ENCODE data around the gene SLC25A6.
"Not testable (repeated sequence)": the region's sequence is repeated elsewhere in the genome, so short reads cannot be mapped to it uniquely, and the experiment has no call there.

The SLC25A6 gene

GRCh38 chrX:1391707-1392375, at the start of gene SLC25A6:
Gene SLC25A6 (minus strand): TSS chrX:1392113. CDS start chrX:1392009, 104 bp downstream.
- peak; percentile 99 for DNase-seq (ENCODE audit: low read depth)

- no peak for DNase-seq (ENCODE audit: low read depth)
Measured at GRCh38 chrX:1440506-1440905, 48.6 kb upstream of the SLC25A6 start.

DNA sequence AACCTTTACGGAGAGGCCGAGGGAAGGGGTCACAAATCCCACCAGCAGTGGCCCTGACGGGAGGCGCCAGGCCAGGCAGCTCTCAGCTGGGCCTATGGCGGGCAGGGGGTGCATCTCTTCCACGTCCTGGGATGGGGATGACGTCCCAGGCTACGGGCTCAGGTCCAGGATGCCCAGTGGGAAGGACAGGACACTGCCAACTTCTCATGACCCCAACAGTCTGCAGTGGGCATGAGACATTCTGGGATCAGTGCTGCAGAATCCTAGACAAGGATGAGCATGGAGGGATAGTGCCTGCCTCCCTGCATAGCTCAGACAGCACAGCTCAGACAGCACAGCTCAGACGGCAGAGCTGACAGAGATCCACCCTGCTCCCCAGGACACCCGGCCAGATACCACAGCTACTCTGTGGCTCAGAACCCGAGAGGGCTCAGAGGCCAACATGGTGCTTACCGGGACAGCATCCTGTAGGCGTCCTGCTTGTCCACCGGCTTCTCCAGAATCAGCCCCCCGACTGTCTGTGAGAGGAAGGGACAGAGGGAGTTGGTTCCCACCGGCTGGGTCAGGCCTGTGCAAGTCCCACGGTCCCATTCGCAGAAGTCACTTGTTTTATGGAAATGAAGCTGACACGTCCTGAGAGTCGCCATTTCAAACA, 43.5 kb upstream of the SLC25A6 start:
- DNase-seq (ENCODE audit: low read depth) = no peak

- DNase-seq (ENCODE audit: low read depth) = no peak
Measured at GRCh38 chrX:1434871-1435240, 42.9 kb upstream of the SLC25A6 start.

DNA sequence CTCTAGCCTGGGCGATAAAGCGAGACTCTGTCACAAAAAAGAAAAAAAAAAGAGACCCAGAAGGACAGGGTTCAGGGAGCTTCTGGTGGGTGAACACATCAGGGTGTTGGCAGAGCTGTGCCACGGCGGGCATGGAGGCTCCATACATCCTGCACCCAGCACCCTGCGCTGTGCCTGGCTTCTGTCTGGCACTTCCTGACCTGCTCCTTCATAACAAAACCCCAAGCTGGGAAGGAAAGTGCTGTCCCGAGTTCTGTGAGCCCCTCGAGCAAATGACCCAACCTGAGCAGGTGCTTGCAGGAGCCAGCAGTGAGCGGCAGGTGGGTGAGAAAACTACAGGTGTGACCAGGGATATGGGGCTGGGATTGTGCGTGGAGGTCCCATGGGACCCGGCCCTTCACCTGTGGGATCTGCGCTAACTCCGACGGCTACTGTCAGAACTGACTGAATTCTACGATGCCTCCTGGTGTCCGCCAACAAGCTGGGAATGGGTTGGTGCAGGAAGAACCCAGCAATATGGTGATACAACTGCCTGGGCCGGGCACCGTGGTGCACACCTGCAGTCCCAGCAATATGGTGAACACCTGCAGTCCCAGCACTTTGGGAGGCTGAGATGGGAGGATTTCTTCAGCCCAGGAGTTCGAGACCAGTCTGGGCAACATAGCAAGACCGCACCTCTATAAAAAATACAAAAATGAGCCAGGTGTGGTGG, 41.9 kb upstream of the SLC25A6 start:
- no peak for DNase-seq (ENCODE audit: low read depth)

DNA sequence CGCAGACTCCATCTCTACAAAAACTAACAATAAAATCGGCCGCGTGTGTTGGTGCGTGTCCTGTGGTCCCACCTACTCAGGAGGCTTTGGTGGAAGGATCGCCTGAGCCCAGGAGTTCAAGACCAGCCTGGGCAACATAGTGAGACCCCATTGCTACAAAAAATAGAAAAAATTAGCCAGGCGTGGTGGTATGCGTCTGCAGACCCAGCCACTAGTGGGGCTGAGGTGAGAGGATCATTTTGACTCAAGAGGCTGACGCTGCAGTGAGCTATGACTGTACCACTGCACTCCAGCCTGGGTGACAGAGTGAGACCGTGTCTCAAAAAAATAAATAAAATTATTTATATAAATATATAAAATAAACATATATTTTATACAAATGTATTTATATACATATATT, 38.5 kb upstream of the SLC25A6 start:
- no peak for DNase-seq (ENCODE audit: low read depth)

GRCh38 chrX:1427756-1428155, 35.8 kb upstream of the SLC25A6 start:
- no peak for DNase-seq (ENCODE audit: low read depth)

DNA sequence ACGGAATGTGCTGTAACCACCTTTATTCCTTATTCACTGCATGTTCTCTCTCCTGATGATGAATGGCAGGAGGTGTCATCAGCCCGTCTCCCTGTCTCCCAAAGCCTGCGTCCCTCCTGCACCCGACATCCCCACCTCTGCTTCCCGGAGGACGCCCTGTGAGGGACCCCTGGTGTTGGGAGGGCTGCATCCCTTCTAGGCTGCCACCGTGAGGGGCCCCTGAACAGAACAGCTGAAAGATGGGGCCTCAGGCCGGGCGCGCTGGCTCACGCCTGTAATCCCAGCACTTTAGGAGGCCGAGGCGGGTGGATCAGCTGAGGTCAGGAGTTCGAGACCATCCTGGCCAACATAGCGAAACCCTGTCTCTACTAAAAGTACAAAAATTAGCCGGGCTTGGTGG, 34.4 kb upstream of the SLC25A6 start:
- DNase-seq (ENCODE audit: low read depth) = not testable (repeated sequence)

GRCh38 chrX:1425381-1425780, 33.5 kb upstream of the SLC25A6 start:
- no peak for DNase-seq (ENCODE audit: low read depth)

GRCh38 chrX:1424147-1424851, 32.4 kb upstream of the SLC25A6 start:
- no peak for DNase-seq (ENCODE audit: low read depth)

DNA sequence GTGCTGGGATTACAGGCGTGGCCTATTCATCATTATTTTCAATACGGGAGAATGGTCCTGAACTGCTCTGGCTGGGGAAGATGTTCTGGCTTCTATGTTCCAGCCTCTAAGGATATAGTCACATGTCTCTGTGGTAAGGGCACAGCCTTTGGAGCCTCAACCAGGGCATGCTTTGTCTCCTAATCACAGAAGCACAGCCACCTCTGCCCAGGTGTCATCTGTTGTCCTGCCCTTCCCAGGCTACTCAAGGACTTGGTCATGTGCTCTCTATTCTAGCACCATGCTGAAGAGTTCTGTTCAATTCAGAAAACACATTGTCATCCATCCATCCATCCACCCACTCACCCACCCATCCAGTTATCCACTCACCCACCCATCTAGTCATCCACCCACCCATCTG, 31.3 kb upstream of the SLC25A6 start:
- DNase-seq (ENCODE audit: low read depth) = no peak

GRCh38 chrX:1422135-1422465, 30.2 kb upstream of the SLC25A6 start:
- DNase-seq (ENCODE audit: low read depth) = no peak

DNA sequence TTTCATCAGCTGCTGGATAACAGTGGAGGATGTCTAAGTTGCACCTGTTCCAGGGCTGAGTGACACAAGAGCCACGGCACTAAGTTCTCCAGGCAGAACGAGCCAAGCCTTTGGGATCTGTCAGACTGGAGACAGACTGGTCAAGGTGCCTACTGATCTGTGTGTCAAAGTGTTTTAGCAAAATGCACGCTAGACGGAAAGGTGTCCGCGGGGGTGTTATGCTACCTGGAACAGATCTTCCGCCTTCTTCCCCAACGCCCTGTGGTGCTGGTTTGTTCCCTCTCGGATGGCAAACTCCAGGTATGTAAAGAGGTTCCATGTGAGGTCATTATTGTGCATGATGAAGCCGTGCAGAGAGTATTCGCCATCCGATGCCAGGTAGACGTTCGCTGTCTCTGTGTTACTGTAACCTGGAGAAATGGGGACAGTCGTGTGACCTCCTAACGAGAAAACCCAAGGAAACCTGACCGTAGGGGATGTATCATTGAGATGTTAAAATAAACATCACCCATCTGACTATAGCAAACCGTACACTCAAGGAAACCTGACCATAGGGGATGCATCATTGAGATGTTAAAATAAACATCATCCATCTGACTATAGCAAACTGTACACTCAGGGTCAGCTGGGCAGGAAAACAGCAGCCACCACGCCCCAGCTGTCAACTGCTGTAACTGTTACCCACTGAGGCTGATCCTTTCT, 29.7 kb upstream of the SLC25A6 start:
- no peak for DNase-seq (ENCODE audit: low read depth)

- no peak for DNase-seq (ENCODE audit: low read depth)
Measured at GRCh38 chrX:1420371-1420770, 28.5 kb upstream of the SLC25A6 start.

DNA sequence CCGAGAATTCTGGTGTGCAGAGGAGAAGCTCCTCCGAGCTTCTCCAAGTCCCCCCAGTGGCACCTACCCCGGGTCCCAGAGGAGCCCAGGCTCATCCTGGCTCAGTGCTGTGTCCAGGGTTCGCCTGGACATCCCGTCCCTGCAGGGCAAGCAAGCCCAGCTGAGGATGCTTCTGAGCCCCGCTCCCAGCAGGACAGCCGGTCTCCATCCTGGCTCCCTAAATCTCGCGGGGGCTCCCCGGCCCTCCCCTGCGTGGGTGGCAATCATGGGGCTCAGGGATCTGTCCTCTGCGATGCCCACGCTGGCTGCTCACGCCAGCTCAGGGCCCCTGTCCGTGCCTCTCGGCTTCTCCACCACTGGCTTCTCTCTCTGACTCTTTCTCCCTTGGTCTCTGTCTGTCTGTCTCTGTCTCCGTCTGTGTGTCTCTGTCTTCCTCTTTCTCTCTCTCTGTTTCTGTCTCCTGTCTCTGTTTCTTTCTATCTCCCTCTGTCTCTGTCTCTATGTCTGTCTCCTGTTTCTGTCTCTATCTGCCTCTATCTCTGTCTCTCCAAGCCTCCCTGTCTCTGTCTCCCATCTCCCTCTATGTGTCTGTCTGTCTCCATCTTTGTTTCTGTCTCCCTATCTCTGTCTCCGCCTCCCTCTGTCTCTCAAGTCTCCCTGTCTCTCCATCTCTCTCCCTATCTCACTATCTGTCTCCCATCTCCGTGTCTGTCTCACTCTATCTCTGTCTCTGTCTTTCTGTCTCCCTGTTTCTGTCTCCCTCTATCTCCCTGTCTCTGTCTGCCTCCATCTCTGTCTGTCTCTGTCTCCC, 27.8 kb upstream of the SLC25A6 start:
- DNase-seq (ENCODE audit: low read depth) = no peak

- DNase-seq (ENCODE audit: low read depth) = no peak
Measured at GRCh38 chrX:1418901-1419544, 27.1 kb upstream of the SLC25A6 start.

DNA sequence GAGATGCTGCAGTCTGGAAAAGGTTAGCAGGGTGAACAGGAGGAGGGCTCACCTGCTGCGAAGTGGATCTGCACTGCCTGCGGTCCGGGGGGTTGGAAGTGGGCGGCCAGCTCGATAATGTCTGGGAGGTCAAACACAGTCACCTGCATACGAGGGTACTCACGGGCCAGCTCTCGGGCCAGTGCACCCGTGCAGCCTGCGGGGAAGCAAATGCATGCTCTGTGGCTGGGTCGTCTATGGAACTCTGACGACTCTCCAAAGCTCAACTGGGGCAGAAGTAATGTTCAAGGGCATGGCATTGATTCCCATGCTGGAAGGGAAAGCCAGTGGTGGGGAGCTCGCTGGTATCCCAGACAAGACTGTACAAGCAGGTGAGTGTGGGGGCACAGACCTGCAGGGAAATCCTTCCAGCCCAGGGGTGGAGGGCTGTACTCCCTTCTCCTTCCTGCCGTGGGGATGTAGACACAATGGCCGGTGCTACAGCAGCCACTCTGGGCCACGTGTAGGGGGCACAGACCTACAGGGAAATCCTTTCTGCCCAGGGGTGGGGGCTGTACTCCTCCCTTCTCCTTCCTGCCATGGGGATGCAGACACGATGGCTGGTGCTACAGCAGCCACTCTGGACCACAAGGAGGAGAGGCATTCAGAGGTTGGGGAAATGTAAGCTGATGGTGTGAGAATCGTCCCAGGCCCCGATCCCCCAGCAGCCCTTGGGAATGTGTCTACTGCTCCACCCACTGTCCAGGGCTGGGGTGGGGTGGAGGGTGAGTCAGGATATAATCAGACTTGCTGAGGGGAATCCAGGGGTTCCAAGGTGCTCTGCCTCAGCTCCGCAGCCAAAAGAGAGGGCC, 26.2 kb upstream of the SLC25A6 start:
- DNase-seq (ENCODE audit: low read depth) = no peak

DNA sequence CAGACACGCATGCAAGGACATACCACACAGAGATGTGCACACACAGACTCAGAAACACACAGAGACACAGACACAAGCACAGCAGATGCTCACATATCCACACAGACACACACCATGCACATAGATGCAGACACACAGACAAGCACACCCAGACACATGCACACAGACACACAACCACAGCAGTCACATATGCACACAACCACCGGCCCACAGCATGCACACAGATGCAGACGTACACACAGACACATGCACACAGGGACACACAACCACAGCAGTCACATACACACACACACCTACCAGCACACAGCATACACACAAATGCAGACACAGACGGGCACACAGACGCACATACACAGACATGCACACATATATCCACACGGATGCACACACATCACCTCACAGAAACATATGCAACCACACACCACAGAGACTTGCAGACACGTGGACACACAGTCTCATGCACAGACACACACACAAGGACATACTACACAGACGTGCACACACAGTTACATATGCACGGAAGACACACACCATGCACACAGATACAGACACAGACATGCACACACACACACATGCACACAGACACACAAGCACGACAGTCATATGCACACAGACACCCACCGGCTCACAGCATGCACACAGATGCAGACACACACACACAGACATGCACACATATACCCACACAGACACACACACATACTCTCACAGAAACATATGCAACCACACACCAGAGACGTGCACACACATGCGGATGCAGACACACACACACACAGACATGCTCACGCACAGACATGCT, 25.2 kb upstream of the SLC25A6 start:
- no peak for DNase-seq (ENCODE audit: low read depth)

GRCh38 chrX:1416327-1416784, 24.4 kb upstream of the SLC25A6 start:
- no peak for DNase-seq (ENCODE audit: low read depth)

All from activated gamma-delta T cell treated with anti-CD3 and anti-CD28 coated beads, Interleukin-2, amount 50 U/mL, for 16 hours (primary cell).